Keratinocyte (primary cell): ENCODE results near the gene WNK2. TPM values are rescaled to one million over a fixed set of nuclear protein-coding genes. Genes with fewer than 3 reads are reported as not detected.

Experiments used
- DNase-seq: peaks from one replicate; pipeline ENCODE4 v3.0.0-alpha.2; 2011; ENCODE audit warnings: low read depth, missing footprints, low spot score
- FAIRE-seq: peaks from 2 replicates; lab custom pipeline; 2011; peaks lifted over from hg19 to GRCh38; lab: Jason Lieb, UNC
- H2AFZ ChIP-seq: 2 replicates; pipeline ENCODE4 v1.6.0; 2012; ENCODE audit warnings: low read length, control low read depth, inconsistent platforms; ENCODE audit not compliant: control insufficient read depth
- H3K27ac ChIP-seq: 2 replicates; pipeline ENCODE4 v1.5.1; 2011; ENCODE audit warnings: low read length; ENCODE audit not compliant: control insufficient read depth, insufficient read depth
- H3K27me3 ChIP-seq: 3 replicates; pipeline ENCODE4 v1.6.0; 2011; ENCODE audit warnings: low read length; ENCODE audit not compliant: control insufficient read depth, insufficient read depth; ENCODE audit errors: extremely low read depth
- H3K36me3 ChIP-seq, 2 experiments: 2 replicates in 1 of 2; 3 replicates in 1 of 2; pipeline ENCODE4 v1.5.1; 2011; ENCODE audit warnings: low read length in 2 of 2, mild to moderate bottlenecking in 1 of 2; ENCODE audit not compliant: control insufficient read depth in 2 of 2, insufficient read depth in 2 of 2; ENCODE audit errors: extremely low read depth in 1 of 2
- H3K4me1 ChIP-seq: 3 replicates; pipeline ENCODE4 v1.5.1; 2011; ENCODE audit warnings: low read length; ENCODE audit not compliant: control insufficient read depth, insufficient read depth; ENCODE audit errors: extremely low read depth
- H3K4me2 ChIP-seq: 3 replicates; pipeline ENCODE4 v1.6.0; 2011; ENCODE audit warnings: low read depth, low read length; ENCODE audit not compliant: control insufficient read depth, insufficient read depth; ENCODE audit errors: extremely low read depth
- H3K4me3 ChIP-seq, 3 experiments: fragments of 200-600 bp in 1 of 3; sonication (generic) in 1 of 3; 2 replicates in 2 of 3; 3 replicates in 1 of 3; pipeline ENCODE4 v1.5.1; 2011 to 2016; ENCODE audit warnings: low read length in 3 of 3, mild to moderate bottlenecking in 3 of 3, control low read depth in 2 of 3, inconsistent platforms in 1 of 3, low read depth in 1 of 3, mixed read lengths in 1 of 3, mixed run types in 1 of 3, moderate library complexity in 1 of 3; ENCODE audit not compliant: control insufficient read depth in 2 of 3, insufficient read depth in 2 of 3; ENCODE audit errors: extremely low read depth in 1 of 3
- H3K79me2 ChIP-seq: 2 replicates; pipeline ENCODE4 v1.6.0; 2012; ENCODE audit warnings: low read length; ENCODE audit not compliant: control insufficient read depth, insufficient read depth
- H3K9ac ChIP-seq: 3 replicates; pipeline ENCODE4 v1.6.0; 2011; ENCODE audit warnings: low read length; ENCODE audit not compliant: control insufficient read depth, insufficient read depth; ENCODE audit errors: extremely low read depth
- H3K9me1 ChIP-seq: 3 replicates; pipeline ENCODE4 v1.6.0; 2011; ENCODE audit warnings: low read length; ENCODE audit not compliant: control insufficient read depth, insufficient read depth; ENCODE audit errors: extremely low read depth
- H3K9me3 ChIP-seq: 2 replicates; pipeline ENCODE4 v1.5.1; 2012; ENCODE audit warnings: low read depth, low read length; ENCODE audit not compliant: control insufficient read depth
- H4K20me1 ChIP-seq: 3 replicates; pipeline ENCODE4 v1.6.0; 2011; ENCODE audit warnings: low read length; ENCODE audit not compliant: control insufficient read depth, insufficient read depth; ENCODE audit errors: extremely low read depth
- EZH2 ChIP-seq: IDR thresholded peaks from one replicate; pipeline ENCODE4 v1.6.1; 2012; ENCODE audit warnings: inconsistent platforms, mild to moderate bottlenecking, low read length, moderate library complexity
- dilution Hi-C: fragments of 300-500 bp; cut with MboI; formaldehyde crosslinking; loops from one replicate; pipeline ENCODE4 v1.7.0; 2020; ENCODE audit warnings: low sequenced_read_pairs; ENCODE audit not compliant: extremely low pct_ligation_motif_present
- polyA plus RNA-seq, 5 experiments: library from polyadenylated mRNA; depleted of rRNA in 3 of 5; stranded (reverse) in 3 of 5; stranded (forward) in 1 of 5; unstranded in 1 of 5; fragments of >200 nt; gene quantifications; 1 replicate in 1 of 5; 2 replicates in 3 of 5; 3 replicates in 1 of 5; pipeline versions ENCODE4 v1.2.1 to v1.2.3, GENCODE V29; 2011 to 2012; ENCODE audit warnings: missing spikeins in 2 of 5, low read depth in 1 of 5, low replicate concordance in 1 of 5
- TF ChIP-seq, protein P1 (sequence below), 3 experiments: IDR thresholded peaks in 1 of 3; conservative IDR thresholded peaks in 1 of 3; optimal IDR thresholded peaks in 1 of 3; 2 replicates in 2 of 3; 3 replicates in 1 of 3; pipeline versions ENCODE3 to v1.5.1; 2011; ENCODE audit warnings: low read length in 3 of 3, mild to moderate bottlenecking in 3 of 3, moderate library complexity in 2 of 3, control low read depth in 1 of 3, inconsistent platforms in 1 of 3; ENCODE audit not compliant: insufficient read depth in 2 of 3; ENCODE audit errors: extremely low read depth in 1 of 3

The WNK2 gene
- polyA plus RNA-seq, 1 donor (not counting 4 experiments of a cell fraction or from before 2014, with no cell fraction given) = not detected

GRCh38 chr9:93245437-93245970, 61.6 kb downstream of the WNK2 start:
- Histone ChIP-seq H3K27me3 (peaks cover 7% of the 10 kb centered on the region), H3K4me2 (no peak overlapping the region), H3K4me1 (no peaks in the 10 kb centered on the region), H3K79me2 (no peaks in the 10 kb centered on the region), H3K9me1 (no peaks in the 10 kb centered on the region), H3K9ac (no peak overlapping the region), H3K4me3 (no peak overlapping the region), H4K20me1 (no peaks in the 10 kb centered on the region), H3K36me3 (no peaks in the 10 kb centered on the region), H3K27ac (no peak overlapping the region), H3K9me3 (no peaks in the 10 kb centered on the region), H2AFZ (no peak overlapping the region)
- DNase-seq (no peak), FAIRE-seq (no peak)
- dilution Hi-C loops = no loop called here
- TF ChIP-seq, protein P1, sequence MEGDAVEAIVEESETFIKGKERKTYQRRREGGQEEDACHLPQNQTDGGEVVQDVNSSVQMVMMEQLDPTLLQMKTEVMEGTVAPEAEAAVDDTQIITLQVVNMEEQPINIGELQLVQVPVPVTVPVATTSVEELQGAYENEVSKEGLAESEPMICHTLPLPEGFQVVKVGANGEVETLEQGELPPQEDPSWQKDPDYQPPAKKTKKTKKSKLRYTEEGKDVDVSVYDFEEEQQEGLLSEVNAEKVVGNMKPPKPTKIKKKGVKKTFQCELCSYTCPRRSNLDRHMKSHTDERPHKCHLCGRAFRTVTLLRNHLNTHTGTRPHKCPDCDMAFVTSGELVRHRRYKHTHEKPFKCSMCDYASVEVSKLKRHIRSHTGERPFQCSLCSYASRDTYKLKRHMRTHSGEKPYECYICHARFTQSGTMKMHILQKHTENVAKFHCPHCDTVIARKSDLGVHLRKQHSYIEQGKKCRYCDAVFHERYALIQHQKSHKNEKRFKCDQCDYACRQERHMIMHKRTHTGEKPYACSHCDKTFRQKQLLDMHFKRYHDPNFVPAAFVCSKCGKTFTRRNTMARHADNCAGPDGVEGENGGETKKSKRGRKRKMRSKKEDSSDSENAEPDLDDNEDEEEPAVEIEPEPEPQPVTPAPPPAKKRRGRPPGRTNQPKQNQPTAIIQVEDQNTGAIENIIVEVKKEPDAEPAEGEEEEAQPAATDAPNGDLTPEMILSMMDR (optimal IDR thresholded peaks at IDR 0.05 in 1 of 3, IDR thresholded peaks at IDR 0.05 in 1 of 3, conservative IDR thresholded peaks at IDR 0.05 in 1 of 3; ENCODE audit: extremely low read depth in 1 of 3, insufficient read depth in 2 of 3, low read length in 3 of 3) = no peak
- TF ChIP-seq EZH2 = no peak

DNA sequence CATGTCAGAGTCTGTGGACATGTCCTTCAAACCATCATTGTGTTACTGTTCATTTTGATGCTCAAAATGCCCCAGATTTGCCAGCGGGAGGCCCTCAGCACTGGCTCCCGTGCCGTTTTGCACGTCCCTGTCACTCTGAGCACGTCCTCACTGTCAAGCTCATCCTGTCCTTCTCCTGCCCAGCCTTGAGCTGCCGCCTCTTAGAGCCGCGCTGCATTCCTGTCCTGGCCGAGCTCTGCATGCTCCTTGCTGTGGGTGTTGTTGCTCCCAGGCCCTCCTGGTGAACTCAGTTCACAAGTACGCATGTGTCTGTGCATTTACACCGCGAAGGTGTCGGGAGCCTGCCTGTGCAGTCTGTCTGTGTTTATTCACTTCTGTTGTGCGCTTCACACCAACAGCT, 62.2 kb downstream of the WNK2 start:
- Histone ChIP-seq H3K36me3 (no peaks in the 10 kb centered on the region), H3K9me1 (no peaks in the 10 kb centered on the region), H2AFZ (no peak overlapping the region), H3K4me2 (no peak overlapping the region), H3K9me3 (no peaks in the 10 kb centered on the region), H4K20me1 (no peaks in the 10 kb centered on the region), H3K27me3 (peaks cover 7% of the 10 kb centered on the region), H3K27ac (no peak overlapping the region), H3K9ac (no peak overlapping the region), H3K79me2 (no peaks in the 10 kb centered on the region), H3K4me1 (no peaks in the 10 kb centered on the region), H3K4me3 (no peak overlapping the region)
- FAIRE-seq = no peak
- no peak for DNase-seq
- dilution Hi-C loops = no loop called here
- no peak for TF ChIP-seq EZH2
- TF ChIP-seq, protein P1 (optimal IDR thresholded peaks at IDR 0.05 in 1 of 3, IDR thresholded peaks at IDR 0.05 in 1 of 3, conservative IDR thresholded peaks at IDR 0.05 in 1 of 3; ENCODE audit: extremely low read depth in 1 of 3, insufficient read depth in 2 of 3, low read length in 3 of 3) = no peak
